Activated CD8-positive, alpha-beta memory T cell treated with anti-CD3 and anti-CD28 coated beads for 48 hours (primary cell): ENCODE data around the gene SDHB.

ENCODE experiments used
- DNase-seq, 3 experiments: peaks; one replicate each; pipeline ENCODE4 v3.0.0-alpha.2; 2020; ENCODE audit warnings: low read depth in 2 of 3, low spot score in 2 of 3

SDHB gene

DNA sequence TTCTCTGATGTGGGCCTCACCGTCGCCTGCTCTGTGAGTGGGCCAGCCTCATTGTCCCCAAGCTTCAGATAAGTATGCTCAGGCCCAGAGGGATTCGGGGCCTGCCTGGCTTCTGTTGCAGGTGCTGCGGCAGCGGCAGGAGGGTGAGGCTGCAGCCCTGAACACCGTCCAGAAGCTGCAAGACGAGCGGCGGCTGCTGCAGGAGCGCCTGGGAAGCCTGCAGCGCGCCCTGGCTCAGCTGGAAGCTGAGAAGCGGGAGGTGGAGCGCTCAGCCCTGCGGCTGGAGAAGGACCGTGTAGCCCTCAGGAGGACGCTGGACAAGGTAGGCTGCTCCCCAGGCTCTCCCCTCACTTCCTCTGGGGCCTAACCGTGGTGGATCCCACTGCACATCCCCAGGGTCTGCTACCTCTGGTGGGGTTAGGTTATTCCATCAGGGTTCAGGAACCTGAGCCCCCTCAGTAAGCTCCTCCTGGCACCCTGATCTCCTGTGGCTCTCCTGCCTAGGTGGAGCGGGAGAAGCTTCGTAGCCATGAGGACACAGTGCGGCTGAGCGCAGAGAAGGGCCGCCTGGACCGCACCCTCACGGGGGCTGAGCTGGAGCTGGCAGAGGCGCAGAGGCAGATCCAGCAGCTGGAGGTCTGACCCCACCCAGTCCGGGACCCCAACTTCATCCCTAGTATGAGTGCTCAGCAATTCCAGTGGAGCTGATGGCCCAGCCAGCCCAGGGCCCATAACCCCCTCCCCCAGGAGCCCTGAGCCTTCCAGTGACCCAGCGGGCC is 83.5 kb downstream of the SDHB start:
- no peak for DNase-seq

DNA sequence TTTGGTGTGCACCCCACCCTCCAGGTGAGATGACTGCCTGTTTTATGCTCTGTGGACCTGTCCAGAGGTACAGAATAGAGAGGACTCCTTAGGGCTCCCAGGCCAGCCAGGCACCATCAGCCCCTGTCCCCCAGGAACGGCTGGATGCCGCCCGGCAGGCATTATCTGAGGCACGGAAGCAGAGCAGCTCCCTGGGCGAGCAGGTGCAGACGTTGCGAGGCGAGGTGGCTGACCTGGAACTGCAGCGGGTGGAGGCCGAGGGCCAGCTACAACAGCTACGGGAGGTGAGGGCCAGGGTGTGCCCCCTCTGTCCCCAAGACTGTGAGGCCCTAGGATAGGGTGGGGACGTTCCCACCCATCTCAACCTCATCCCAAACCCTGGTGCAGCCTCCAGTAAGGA is 84.2 kb downstream of the SDHB start:
- DNase-seq: no peak

DNA sequence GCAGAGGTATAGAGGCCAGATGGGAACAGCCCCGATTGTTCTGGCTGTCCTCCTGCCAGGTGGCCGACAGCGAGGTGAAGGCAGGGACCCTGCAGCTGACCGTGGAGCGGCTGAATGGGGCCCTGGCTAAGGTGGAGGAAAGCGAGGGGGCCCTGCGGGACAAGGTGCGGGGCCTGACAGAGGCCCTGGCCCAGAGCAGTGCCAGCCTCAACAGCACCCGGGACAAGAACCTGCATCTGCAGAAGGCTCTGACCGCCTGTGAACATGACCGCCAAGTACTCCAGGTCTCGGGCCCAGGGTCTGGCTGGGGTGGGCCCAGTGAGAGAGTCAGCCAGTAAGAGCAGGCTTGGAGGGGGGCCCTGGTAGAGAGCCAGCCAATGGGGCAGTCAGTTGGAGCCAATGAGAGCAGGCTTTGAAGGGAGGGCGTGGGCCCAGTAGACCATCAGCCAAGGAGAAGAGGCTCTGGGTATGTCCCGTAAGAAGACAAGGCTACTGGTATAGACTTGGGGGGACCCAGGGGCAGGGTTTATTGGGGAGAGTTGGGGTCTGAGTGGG is 84.7 kb downstream of the SDHB start:
- DNase-seq: no peak
